Prostate gland (tissue), 2 donors: Measurements from ENCODE around the gene IPO13.

Experiments used
- CTCF ChIP-seq, 4 experiments: fragments of 200-600 bp in 2 of 4; fragments of 450-650 bp in 2 of 4; sonication (generic) in 2 of 4; IDR thresholded peaks; 1 replicate in 3 of 4; 2 replicates in 1 of 4; pipeline ENCODE4 v1.5.1; 2016 to 2019; ENCODE audit warnings: antibody characterized with exemption in 4 of 4, mild to moderate bottlenecking in 2 of 4, moderate library complexity in 2 of 4
- POLR2A ChIP-seq: fragments of 450-650 bp; IDR thresholded peaks from one replicate; pipeline ENCODE4 v1.6.1; 2016; ENCODE audit warnings: antibody characterized with exemption, mild to moderate bottlenecking
- POLR2AphosphoS5 ChIP-seq: sonication (generic); formaldehyde crosslinking; IDR thresholded peaks from one replicate; pipeline ENCODE4 v1.6.1; 2017; ENCODE audit warnings: antibody characterized with exemption

- TF ChIP-seq CTCF (IDR thresholded peaks at IDR 0.05) (no peak), POLR2A (no peak), POLR2AphosphoS5 (no peak)
Observed at GRCh38 chr1:43996733-43997115, 50.0 kb downstream of the IPO13 start.
